IMR-90 (cell line): ENCODE results near the gene MYPOP. TPM values are rescaled to one million over a fixed set of nuclear protein-coding genes. Genes with fewer than 3 reads are reported as not detected.

ENCODE experiments used
- ELK1 ChIP-seq: fragments of 150-350 bp; IDR thresholded peaks from 2 replicates; pipeline ENCODE4 v1.6.1; 2016; ENCODE audit warnings: low read depth, mild to moderate bottlenecking, low read length, moderate library complexity, borderline replicate concordance
- MAFK ChIP-seq: IDR thresholded peaks from 2 replicates; pipeline ENCODE4 v1.6.1; 2012; ENCODE audit warnings: low read depth, low read length, improper control_type of control experiment
- NFE2L2 ChIP-seq: fragments of 150-350 bp; IDR thresholded peaks from 2 replicates; pipeline ENCODE4 v1.6.1; 2016; ENCODE audit warnings: low read depth, mild to moderate bottlenecking, low read length
- SMC3 ChIP-seq: fragments of 150-350 bp; IDR thresholded peaks from 2 replicates; pipeline ENCODE4 v1.6.1; 2016; ENCODE audit warnings: low read depth, mild to moderate bottlenecking, antibody characterized with exemption, low read length, moderate library complexity
- polyA plus RNA-seq, 3 experiments: library from polyadenylated mRNA; depleted of rRNA; stranded (reverse); fragments of >200 nt; gene quantifications; 2 replicates each; pipeline ENCODE4 v1.2.3, GENCODE V29; 2012; ENCODE audit warnings: low replicate concordance in 1 of 3
- total RNA-seq: library from RNA; depleted of rRNA; stranded (reverse); fragments of >200 nt; gene quantifications from 2 replicates; pipeline ENCODE4 v1.2.3, GENCODE V29; 2012

The MYPOP gene
- total and polyA plus RNA-seq, 2 of the 4 experiments (the other 2 are of a cell fraction) = 0.36 to 2.8 TPM

- TF ChIP-seq ELK1 = no peak
- TF ChIP-seq SMC3 = no peak
- TF ChIP-seq MAFK = no peak
- TF ChIP-seq NFE2L2 = no peak
These were observed 525 bp upstream of the MYPOP start (continued) for GRCh38 chr19:45902651-45903625.
